ENCODE measurements around the gene YPEL2.

GRCh38 chr17:59304811-59305210 is 26.6 kb upstream of the YPEL2 start:
- TF ChIP-seq CTCF (IDR thresholded peaks at IDR 0.05) = no peak
- TF ChIP-seq POLR2A (IDR thresholded peaks at IDR 0.05) = no peak

All from Peyer's patch (tissue), 4 donors.